GM19035 (cell line): ENCODE data around the gene CLK2.
"Not testable (repeated sequence)": the region's sequence is repeated elsewhere in the genome, so short reads cannot be mapped to it uniquely, and the experiment has no call there.

ENCODE experiments used
- ATAC-seq: cut with Tn5 transposase; IDR thresholded peaks from one replicate; pipeline ENCODE4 v1.9.1; 2021; ENCODE audit not compliant: unreplicated experiment

CLK2 gene

GRCh38 chr1:155214702-155215101, 58.6 kb downstream of the CLK2 start:
- not testable (repeated sequence) for ATAC-seq
